Neural cell (in vitro differentiated cells): ENCODE measurements around the gene PTCD2.

Experiments
- EP300 ChIP-seq: fragments of 450-650 bp; conservative IDR thresholded peaks from 2 replicates; pipeline ENCODE4 v1.6.1; 2014; ENCODE audit warnings: antibody characterized with exemption, mild to moderate bottlenecking, moderate library complexity; ENCODE audit not compliant: poor library complexity, severe bottlenecking
- EZH2 ChIP-seq: fragments of 200-600, 300-800 bp; shearing (Covaris generic), sonication (generic); IDR thresholded peaks from 2 replicates; pipeline ENCODE4 v1.6.1; 2014; ENCODE audit warnings: antibody characterized with exemption, low read length, borderline replicate concordance, mild to moderate bottlenecking; ENCODE audit not compliant: insufficient read depth, poor library complexity, severe bottlenecking
- MXI1 ChIP-seq: fragments of 450-650 bp; conservative IDR thresholded peaks from 2 replicates; pipeline ENCODE4 v1.6.1; 2014; ENCODE audit warnings: antibody characterized with exemption, mild to moderate bottlenecking; ENCODE audit not compliant: poor library complexity, severe bottlenecking
- POLR2AphosphoS5 ChIP-seq: IDR thresholded peaks from 2 replicates; pipeline ENCODE4 v1.6.1; 2012
- TAF1 ChIP-seq: IDR thresholded peaks from 2 replicates; pipeline ENCODE4 v1.6.1; 2012; ENCODE audit warnings: low read depth
- TF ChIP-seq, protein P1 (sequence below): fragments of 450-650 bp; IDR thresholded peaks from 2 replicates; pipeline ENCODE4 v1.5.1; 2014; ENCODE audit warnings: antibody characterized with exemption, mild to moderate bottlenecking, moderate library complexity; ENCODE audit not compliant: poor library complexity, severe bottlenecking

DNA sequence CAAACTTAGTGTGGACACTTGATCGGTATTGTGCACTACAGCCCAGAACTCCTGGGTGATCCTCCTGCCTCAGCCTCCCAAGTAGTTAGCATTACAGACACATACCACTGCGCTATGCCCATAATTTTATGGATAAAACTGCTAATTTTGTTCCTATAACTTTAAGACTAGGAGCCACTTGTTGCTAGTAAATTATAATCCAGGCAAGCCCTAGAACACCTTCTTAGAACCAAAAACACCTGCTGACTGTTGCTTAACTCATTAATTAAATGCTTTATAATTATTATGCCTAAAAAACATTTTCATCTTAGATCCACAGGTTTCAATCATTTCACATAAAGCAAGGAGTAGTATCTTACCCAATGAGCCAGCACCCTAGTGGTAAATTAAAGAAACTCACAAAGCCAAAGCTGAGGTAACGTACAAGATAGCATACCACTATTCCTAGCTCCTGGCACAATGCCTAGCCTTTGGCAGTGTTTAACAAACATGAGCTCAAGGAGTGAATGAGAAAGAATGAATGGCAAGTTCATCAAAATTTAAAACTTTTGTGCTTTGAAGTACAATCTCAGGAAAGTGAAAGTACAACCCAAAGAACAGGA lies 5.5 kb upstream of the PTCD2 start:
- TF ChIP-seq, protein P1, sequence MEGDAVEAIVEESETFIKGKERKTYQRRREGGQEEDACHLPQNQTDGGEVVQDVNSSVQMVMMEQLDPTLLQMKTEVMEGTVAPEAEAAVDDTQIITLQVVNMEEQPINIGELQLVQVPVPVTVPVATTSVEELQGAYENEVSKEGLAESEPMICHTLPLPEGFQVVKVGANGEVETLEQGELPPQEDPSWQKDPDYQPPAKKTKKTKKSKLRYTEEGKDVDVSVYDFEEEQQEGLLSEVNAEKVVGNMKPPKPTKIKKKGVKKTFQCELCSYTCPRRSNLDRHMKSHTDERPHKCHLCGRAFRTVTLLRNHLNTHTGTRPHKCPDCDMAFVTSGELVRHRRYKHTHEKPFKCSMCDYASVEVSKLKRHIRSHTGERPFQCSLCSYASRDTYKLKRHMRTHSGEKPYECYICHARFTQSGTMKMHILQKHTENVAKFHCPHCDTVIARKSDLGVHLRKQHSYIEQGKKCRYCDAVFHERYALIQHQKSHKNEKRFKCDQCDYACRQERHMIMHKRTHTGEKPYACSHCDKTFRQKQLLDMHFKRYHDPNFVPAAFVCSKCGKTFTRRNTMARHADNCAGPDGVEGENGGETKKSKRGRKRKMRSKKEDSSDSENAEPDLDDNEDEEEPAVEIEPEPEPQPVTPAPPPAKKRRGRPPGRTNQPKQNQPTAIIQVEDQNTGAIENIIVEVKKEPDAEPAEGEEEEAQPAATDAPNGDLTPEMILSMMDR = no peak
- no peak for TF ChIP-seq TAF1
- TF ChIP-seq POLR2AphosphoS5 = no peak
- no peak for TF ChIP-seq EZH2
- no peak for TF ChIP-seq EP300
- TF ChIP-seq MXI1 = no peak
